GM23248 (cell line): ENCODE data around the gene CLDN19. TPM values are rescaled to one million over a fixed set of nuclear protein-coding genes. Genes with fewer than 3 reads are reported as not detected.

Source experiments
- DNase-seq: peaks from one replicate; pipeline ENCODE4 v3.0.0-alpha.2; 2015
- H2AFZ ChIP-seq: fragments of 200-600 bp; sonication (generic); 2 replicates; pipeline ENCODE4 v1.6.1; 2016; ENCODE audit warnings: antibody characterized with exemption
- H3F3A ChIP-seq: fragments of 200-600 bp; sonication (generic); 2 replicates; pipeline ENCODE4 v1.6.1; 2016; ENCODE audit warnings: mild to moderate bottlenecking, antibody characterized with exemption, mixed run types; ENCODE audit not compliant: insufficient read depth
- H3K27ac ChIP-seq: fragments of 200-600 bp; sonication (generic); 2 replicates; pipeline ENCODE4 v1.5.1; 2016; ENCODE audit warnings: mild to moderate bottlenecking
- H3K27me3 ChIP-seq: fragments of 200-600 bp; sonication (generic); replicated peaks from 2 replicates; pipeline ENCODE4 v1.6.1; 2016; ENCODE audit warnings: mild to moderate bottlenecking; ENCODE audit not compliant: insufficient read depth
- H3K36me3 ChIP-seq: fragments of 200-600 bp; sonication (generic); 2 replicates; pipeline ENCODE4 v1.6.1; 2016; ENCODE audit warnings: low read depth, mild to moderate bottlenecking
- H3K4me1 ChIP-seq: fragments of 200-600 bp; sonication (generic); 2 replicates; pipeline ENCODE4 v1.6.1; 2016; ENCODE audit warnings: mild to moderate bottlenecking; ENCODE audit not compliant: insufficient read depth
- H3K4me2 ChIP-seq: fragments of 200-600 bp; sonication (generic); one replicate; pipeline ENCODE4 v1.6.1; 2016; ENCODE audit warnings: mild to moderate bottlenecking; ENCODE audit not compliant: unreplicated experiment
- H3K4me3 ChIP-seq: fragments of 200-600 bp; sonication (generic); 2 replicates; pipeline ENCODE4 v1.5.1; 2016; ENCODE audit warnings: mild to moderate bottlenecking
- H3K79me2 ChIP-seq: fragments of 200-600 bp; sonication (generic); 2 replicates; pipeline ENCODE4 v1.6.1; 2016; ENCODE audit warnings: mild to moderate bottlenecking; ENCODE audit not compliant: insufficient read depth
- H3K9ac ChIP-seq: fragments of 200-600 bp; sonication (generic); 2 replicates; pipeline ENCODE4 v1.6.1; 2016; ENCODE audit warnings: mild to moderate bottlenecking
- H3K9me2 ChIP-seq: fragments of 200-600 bp; sonication (generic); 2 replicates; pipeline ENCODE4 v1.6.1; 2016; ENCODE audit warnings: mixed run types, mild to moderate bottlenecking, moderate library complexity; ENCODE audit not compliant: insufficient read depth
- H3K9me3 ChIP-seq: fragments of 200-600 bp; sonication (generic); one replicate; pipeline ENCODE4 v1.6.1; 2017; ENCODE audit warnings: low read depth
- H4K20me1 ChIP-seq: fragments of 200-600 bp; sonication (generic); 2 replicates; pipeline ENCODE4 v1.6.0; 2016; ENCODE audit not compliant: insufficient read depth
- EZH2 ChIP-seq: fragments of 200-600 bp; sonication (generic); IDR thresholded peaks from 2 replicates; pipeline ENCODE4 v1.6.1; 2018; ENCODE audit warnings: antibody characterized with exemption, mild to moderate bottlenecking; ENCODE audit not compliant: insufficient read depth, poor library complexity, severe bottlenecking
- EZH2phosphoT487 ChIP-seq: fragments of 200-600 bp; sonication (generic); IDR thresholded peaks from 2 replicates; pipeline ENCODE4 v1.6.1; 2018; ENCODE audit warnings: antibody characterized with exemption, moderate library complexity, mild to moderate bottlenecking, low read depth; ENCODE audit not compliant: insufficient read depth
- WGBS, 2 experiments: methylation state at CpG; one replicate each; pipeline ENCODE4 v1.1.6; 2015 to 2017; ENCODE audit warnings: low lambda C conversion rate in 2 of 2, low coverage in 1 of 2; ENCODE audit errors: missing lambda C conversion rate in 2 of 2; 5-methylcytosine and 5-hydroxymethylcytosine counted together
- in situ Hi-C: fragments of 300-500 bp; cut with MboI; formaldehyde crosslinking; loops from 2 replicates; pipeline ENCODE4 v1.15.0; 2020
- polyA plus RNA-seq: library from polyadenylated mRNA; unstranded; fragments of >200 nt; fragmentation: Nextera tagmentation; extraction: Ambion mirVana; gene quantifications from 2 replicates; pipeline ENCODE4 v1.2.1, GENCODE V29; 2016
- total RNA-seq: library from RNA; depleted of rRNA; stranded (reverse); fragments of >200 nt; shearing (Covaris generic); gene quantifications from 2 replicates; pipeline ENCODE4 v1.2.3, GENCODE V29; 2014

The CLDN19 gene
- total and polyA plus RNA-seq, 2 experiments from 2014 or later, result not detected

GRCh38 chr1:42776502-42776901 lies 36.5 kb upstream of the CLDN19 start:
- no peak for DNase-seq
- no peak overlapping the region for H2AFZ ChIP-seq
- TF ChIP-seq EZH2phosphoT487, result no peak
- no peak for TF ChIP-seq EZH2
- no peak overlapping the region for H3K4me3 ChIP-seq
- peaks cover 19% of the 10 kb centered on the region for H3K36me3 ChIP-seq
- H4K20me1 ChIP-seq, result no peaks in the 10 kb centered on the region
- no peak overlapping the region for H3K27ac ChIP-seq
- no peaks in the 10 kb centered on the region for H3K9me3 ChIP-seq
- in situ Hi-C loops, result loop anchor here (10.0 kb wide), 1 partner anchor 298 kb away; no protein-coding TSS in a partner anchor
- H3K4me1 ChIP-seq, result no peaks in the 10 kb centered on the region
- no peak overlapping the region for H3K9ac ChIP-seq
- H3K9me2 ChIP-seq, result no peaks in the 10 kb centered on the region
- H3K27me3 ChIP-seq, result no peaks in the 10 kb centered on the region
- 0 out of 2 replicates have a peak, but pooled peaks cover 7% of the 10 kb centered on the region for H3F3A ChIP-seq
- 79 to 89% methylated on average over 6 of the region's 6 CpGs for WGBS, 2 experiments
- peaks cover 21% of the 10 kb centered on the region for H3K79me2 ChIP-seq
- H3K4me2 ChIP-seq, result no peak overlapping the region

- Histone ChIP-seq H3K4me1 (no peaks in the 10 kb centered on the region), H3K9me3 (no peaks in the 10 kb centered on the region), H3K27me3 (no peaks in the 10 kb centered on the region), H2AFZ (no peak overlapping the region), H3K36me3 (peaks cover 18% of the 10 kb centered on the region), H3K4me3 (no peak overlapping the region), H4K20me1 (no peaks in the 10 kb centered on the region), H3K79me2 (peaks cover 35% of the 10 kb centered on the region), H3K4me2 (no peak overlapping the region), H3K9me2 (no peaks in the 10 kb centered on the region), H3K9ac (no peak overlapping the region), H3K27ac (no peak overlapping the region), H3F3A (0 out of 2 replicates have a peak, but pooled peaks cover 7% of the 10 kb centered on the region)
- 68 to 74% methylated on average over 5 of the region's 5 CpGs for WGBS, 2 experiments
- DNase-seq, result no peak
- in situ Hi-C loops, result loop anchor here (10.0 kb wide), 1 partner anchor 300 kb away; no protein-coding TSS in a partner anchor
- TF ChIP-seq EZH2phosphoT487 (no peak), EZH2 (no peak)
These were observed 35.0 kb upstream of the CLDN19 start for GRCh38 chr1:42774928-42775526.

GRCh38 chr1:42773420-42773819 lies 33.4 kb upstream of the CLDN19 start:
- no peak overlapping the region for H3K4me3 ChIP-seq
- peaks cover 51% of the 10 kb centered on the region for H3K79me2 ChIP-seq
- H3K4me1 ChIP-seq, result peaks cover 1% of the 10 kb centered on the region
- no peak overlapping the region for H2AFZ ChIP-seq
- no peaks in the 10 kb centered on the region for H4K20me1 ChIP-seq
- no peaks in the 10 kb centered on the region for H3K9me2 ChIP-seq
- peaks cover 13% of the 10 kb centered on the region for H3K36me3 ChIP-seq
- H3K4me2 ChIP-seq, result no peak overlapping the region
- no peaks in the 10 kb centered on the region for H3K9me3 ChIP-seq
- in situ Hi-C loops, result loop anchor here (10.0 kb wide), 1 partner anchor 301 kb away; no protein-coding TSS in a partner anchor
- no peak for DNase-seq
- H3F3A ChIP-seq, result 0 out of 2 replicates have a peak, but pooled peaks cover 7% of the 10 kb centered on the region
- TF ChIP-seq EZH2 (no peak), EZH2phosphoT487 (no peak)
- WGBS, 2 experiments, result 49 to 50% methylated on average over 2 of the region's 2 CpGs
- no peak overlapping the region for H3K27ac ChIP-seq
- no peaks in the 10 kb centered on the region for H3K27me3 ChIP-seq
- no peak overlapping the region for H3K9ac ChIP-seq

GRCh38 chr1:42769811-42770210 lies 29.8 kb upstream of the CLDN19 start:
- H3K4me3 ChIP-seq, result no peak overlapping the region
- H3K4me1 ChIP-seq, result peaks cover 9% of the 10 kb centered on the region
- TF ChIP-seq EZH2 (no peak), EZH2phosphoT487 (no peak)
- H3K4me2 ChIP-seq, result no peak overlapping the region
- H2AFZ ChIP-seq, result no peak overlapping the region
- no peak overlapping the region for H3K27ac ChIP-seq
- no peaks in the 10 kb centered on the region for H3K36me3 ChIP-seq
- H3K27me3 ChIP-seq, result no peaks in the 10 kb centered on the region
- WGBS, 2 experiments, result 83 to 94% methylated on average over 3 of the region's 3 CpGs
- no peaks in the 10 kb centered on the region for H4K20me1 ChIP-seq
- no peaks in the 10 kb centered on the region for H3K9me3 ChIP-seq
- H3K79me2 ChIP-seq, result peaks cover 84% of the 10 kb centered on the region
- peaks cover 20% of the 10 kb centered on the region for H3F3A ChIP-seq
- in situ Hi-C loops, result loop anchor here (10.0 kb wide), 1 partner anchor 305 kb away; no protein-coding TSS in a partner anchor
- no peak overlapping the region for H3K9ac ChIP-seq
- H3K9me2 ChIP-seq, result no peaks in the 10 kb centered on the region
- DNase-seq, result no peak
